Measurements from ENCODE around the gene ICAM3. TPM values are rescaled to one million over a fixed set of nuclear protein-coding genes. Genes with fewer than 3 reads are reported as not detected.

Gene ICAM3
- total RNA-seq, 4 donors from 2014 or later, result 3.8 to 10.2 (median 5.1) TPM

GRCh38 chr19:10365518-10365917, 26.1 kb upstream of the ICAM3 start:
- WGBS, 2 donors, result 92 to 94% methylated on average over 23 of the region's 23 CpGs

GRCh38 chr19:10364644-10365043, 25.2 kb upstream of the ICAM3 start:
- TF ChIP-seq POLR2A (IDR thresholded peaks at IDR 0.05), result no peak
- TF ChIP-seq, protein P1, sequence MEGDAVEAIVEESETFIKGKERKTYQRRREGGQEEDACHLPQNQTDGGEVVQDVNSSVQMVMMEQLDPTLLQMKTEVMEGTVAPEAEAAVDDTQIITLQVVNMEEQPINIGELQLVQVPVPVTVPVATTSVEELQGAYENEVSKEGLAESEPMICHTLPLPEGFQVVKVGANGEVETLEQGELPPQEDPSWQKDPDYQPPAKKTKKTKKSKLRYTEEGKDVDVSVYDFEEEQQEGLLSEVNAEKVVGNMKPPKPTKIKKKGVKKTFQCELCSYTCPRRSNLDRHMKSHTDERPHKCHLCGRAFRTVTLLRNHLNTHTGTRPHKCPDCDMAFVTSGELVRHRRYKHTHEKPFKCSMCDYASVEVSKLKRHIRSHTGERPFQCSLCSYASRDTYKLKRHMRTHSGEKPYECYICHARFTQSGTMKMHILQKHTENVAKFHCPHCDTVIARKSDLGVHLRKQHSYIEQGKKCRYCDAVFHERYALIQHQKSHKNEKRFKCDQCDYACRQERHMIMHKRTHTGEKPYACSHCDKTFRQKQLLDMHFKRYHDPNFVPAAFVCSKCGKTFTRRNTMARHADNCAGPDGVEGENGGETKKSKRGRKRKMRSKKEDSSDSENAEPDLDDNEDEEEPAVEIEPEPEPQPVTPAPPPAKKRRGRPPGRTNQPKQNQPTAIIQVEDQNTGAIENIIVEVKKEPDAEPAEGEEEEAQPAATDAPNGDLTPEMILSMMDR (IDR thresholded peaks at IDR 0.05), result no peak
- 81 to 91% methylated on average over 16 to 18 of the region's 19 CpGs for WGBS, 2 donors
- no peak overlapping the region for H3K4me3 ChIP-seq (ENCODE audit: low read depth, poor library complexity, severe bottlenecking)
- DNase-seq (ENCODE audit: low spot score in 2 of 2), result no peak
- intact Hi-C loops (cut with DNase I; ENCODE audit: low total_unique reads), result no loop called here

More at GRCh38 chr19:10365518-10365917, 26.1 kb upstream of the ICAM3 start:
- no peak for DNase-seq (ENCODE audit: low spot score in 2 of 2)
- H3K4me3 ChIP-seq (ENCODE audit: low read depth, poor library complexity, severe bottlenecking), result no peak overlapping the region
- TF ChIP-seq POLR2A (IDR thresholded peaks at IDR 0.05), result no peak
- TF ChIP-seq, protein P1 (IDR thresholded peaks at IDR 0.05), result no peak
- intact Hi-C loops (cut with DNase I; ENCODE audit: low total_unique reads), result no loop called here

DNA sequence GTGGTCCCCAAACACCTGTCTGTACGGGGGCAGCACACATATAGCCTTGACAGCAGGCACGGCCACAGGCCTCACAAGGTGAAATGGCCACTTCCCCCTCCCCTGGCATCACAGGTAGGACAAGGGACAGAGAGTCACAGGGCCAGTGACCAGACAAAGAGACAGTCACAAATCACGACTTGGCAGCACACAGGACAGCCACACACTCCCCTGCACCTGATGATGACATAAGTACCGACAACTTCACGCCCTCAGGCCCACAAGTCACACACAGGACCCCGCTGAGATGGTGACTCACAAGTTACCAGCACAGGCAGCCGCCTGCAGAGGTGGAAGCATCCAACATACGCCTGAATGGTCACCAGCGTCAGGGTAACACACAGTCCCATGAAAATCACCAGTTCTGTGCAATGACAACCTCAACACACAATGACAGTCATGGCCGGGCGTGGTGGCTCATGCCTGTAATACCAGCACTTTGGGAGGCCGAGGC, 24.4 kb upstream of the ICAM3 start:
- WGBS, 2 donors, result 90 to 91% methylated on average over 12 of the region's 12 CpGs
- no peak overlapping the region for H3K4me3 ChIP-seq (ENCODE audit: low read depth, poor library complexity, severe bottlenecking)
- intact Hi-C loops (cut with DNase I; ENCODE audit: low total_unique reads), result loop anchor here (2.0 kb wide), 1 partner anchor 27 kb away; no protein-coding TSS in a partner anchor
- TF ChIP-seq POLR2A (IDR thresholded peaks at IDR 0.05), result no peak
- TF ChIP-seq, protein P1 (IDR thresholded peaks at IDR 0.05), result no peak
- DNase-seq (ENCODE audit: low spot score in 2 of 2), result no peak

DNA sequence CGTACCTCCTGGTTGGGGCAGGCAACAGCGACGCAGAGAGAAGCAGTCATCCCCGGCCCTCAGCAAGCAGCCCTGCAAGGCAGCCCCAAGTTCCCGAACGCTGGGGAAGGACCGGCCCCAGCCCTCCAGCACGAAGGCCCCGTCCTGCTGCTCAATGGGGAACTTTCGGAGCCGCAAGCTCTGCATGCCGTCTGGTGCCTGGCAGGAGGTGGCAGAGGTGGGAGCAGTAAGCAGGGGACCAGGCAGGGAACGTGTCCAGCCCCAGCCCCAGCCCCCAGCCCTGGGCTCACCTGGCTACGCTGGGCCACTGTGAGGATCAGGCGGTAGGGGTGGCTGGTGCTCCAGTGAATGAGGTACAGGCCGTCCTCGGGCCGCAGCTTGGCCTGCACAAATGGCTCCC, 22.8 kb upstream of the ICAM3 start:
- TF ChIP-seq POLR2A (IDR thresholded peaks at IDR 0.05), result no peak
- TF ChIP-seq, protein P1 (IDR thresholded peaks at IDR 0.05), result no peak
- no peak for DNase-seq (ENCODE audit: low spot score in 2 of 2)
- no peak overlapping the region for H3K4me3 ChIP-seq (ENCODE audit: low read depth, poor library complexity, severe bottlenecking)
- WGBS, 2 donors, result 93 to 95% methylated on average over 12 to 17 of the region's 18 CpGs
- intact Hi-C loops (cut with DNase I; ENCODE audit: low total_unique reads), result loop anchor here (2.0 kb wide), 1 partner anchor 29 kb away; no protein-coding TSS in a partner anchor

DNA sequence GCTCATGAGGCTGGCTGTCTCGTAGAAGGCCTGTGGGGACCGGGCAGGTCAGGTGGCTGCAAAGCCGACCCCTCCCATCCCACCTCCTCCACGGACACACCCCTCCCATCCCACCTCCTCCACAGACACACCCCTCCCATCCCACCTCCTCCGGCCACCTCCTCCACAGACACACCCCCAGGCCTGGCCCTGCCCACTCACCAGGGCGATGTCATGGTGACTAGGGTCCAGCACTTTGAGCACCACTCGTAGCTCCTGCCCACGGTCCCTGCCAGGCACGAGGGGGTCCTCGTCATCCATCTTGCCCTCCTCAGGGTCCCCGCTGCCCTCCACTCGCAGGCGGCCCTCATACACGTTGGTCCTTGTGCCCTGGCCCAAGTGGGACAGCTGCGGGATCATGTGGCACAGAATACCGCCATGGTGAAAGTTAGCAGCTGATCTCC, 22.2 kb upstream of the ICAM3 start:
- no peak overlapping the region for H3K4me3 ChIP-seq (ENCODE audit: low read depth, poor library complexity, severe bottlenecking)
- intact Hi-C loops (cut with DNase I; ENCODE audit: low total_unique reads), result loop anchor here (2.0 kb wide), 1 partner anchor 29 kb away; no protein-coding TSS in a partner anchor
- 80 to 85% methylated on average over 14 to 16 of the region's 16 CpGs for WGBS, 2 donors
- no peak for TF ChIP-seq POLR2A (IDR thresholded peaks at IDR 0.05)
- TF ChIP-seq, protein P1 (IDR thresholded peaks at IDR 0.05), result no peak
- no peak for DNase-seq (ENCODE audit: low spot score in 2 of 2)

DNA sequence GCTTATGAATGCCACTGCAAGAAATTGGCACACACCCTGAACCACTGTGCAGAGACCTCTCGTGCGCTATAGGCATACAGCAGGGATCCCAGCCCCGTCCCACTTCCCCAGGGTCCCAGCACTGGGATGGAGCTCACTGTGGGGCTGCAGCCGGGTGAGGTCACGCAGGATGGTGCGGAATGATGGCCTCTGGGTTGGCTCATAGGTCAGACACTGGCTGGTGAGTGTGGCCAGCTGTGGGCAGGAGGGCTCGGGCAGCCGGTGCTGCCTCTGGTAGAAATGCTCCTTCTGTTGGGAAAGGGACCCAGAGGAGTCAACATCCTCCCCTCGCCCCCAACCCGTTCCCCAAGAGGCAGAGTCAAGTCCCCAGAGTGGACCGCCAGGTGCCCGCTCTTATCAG, 17.0 kb upstream of the ICAM3 start:
- TF ChIP-seq POLR2A (IDR thresholded peaks at IDR 0.05), result no peak
- TF ChIP-seq, protein P1 (IDR thresholded peaks at IDR 0.05), result no peak
- no peak overlapping the region for H3K4me3 ChIP-seq (ENCODE audit: low read depth, poor library complexity, severe bottlenecking)
- intact Hi-C loops (cut with DNase I; ENCODE audit: low total_unique reads), result no loop called here
- 94 to 95% methylated on average over 12 of the region's 12 CpGs for WGBS, 2 donors
- no peak for DNase-seq (ENCODE audit: low spot score in 2 of 2)
